BLaER1 (cell line): ENCODE data around the gene EXOSC7.
"Not testable (repeated sequence)": the region's sequence is repeated elsewhere in the genome, so short reads cannot be mapped to it uniquely, and the experiment has no call there.

ENCODE experiments used
- H3K27ac ChIP-seq: shearing (Covaris generic); formaldehyde crosslinking; 2 replicates; pipeline ENCODE4 v1.8.1; 2022
- H3K27me3 ChIP-seq: shearing (Covaris generic); formaldehyde crosslinking; 2 replicates; pipeline ENCODE4 v1.8.1; 2022
- H3K36me3 ChIP-seq: shearing (Covaris generic); formaldehyde crosslinking; 2 replicates; pipeline ENCODE4 v1.8.1; 2022
- H3K4me1 ChIP-seq: shearing (Covaris generic); formaldehyde crosslinking; 2 replicates; pipeline ENCODE4 v1.8.1; 2022
- H3K4me2 ChIP-seq: shearing (Covaris generic); formaldehyde crosslinking; 2 replicates; pipeline ENCODE4 v1.8.1; 2022
- H3K4me3 ChIP-seq: shearing (Covaris generic); formaldehyde crosslinking; 2 replicates; pipeline ENCODE4 v1.8.1; 2022
- H3K9ac ChIP-seq: shearing (Covaris generic); formaldehyde crosslinking; 2 replicates; pipeline ENCODE4 v1.8.1; 2022
- H3K9me3 ChIP-seq: shearing (Covaris generic); formaldehyde crosslinking; 2 replicates; pipeline ENCODE4 v1.8.1; 2022
- H4K20me1 ChIP-seq: shearing (Covaris generic); formaldehyde crosslinking; 2 replicates; pipeline ENCODE4 v1.8.1; 2022
- Cebpa-rat ChIP-seq: shearing (Covaris generic); IDR thresholded peaks from 2 replicates; pipeline ENCODE4 v1.8.1; 2022

The EXOSC7 gene

GRCh38 chr3:45043728-45044299 is 67.8 kb downstream of the EXOSC7 start:
- H3K9ac ChIP-seq = no peak overlapping the region
- H3K27ac ChIP-seq = no peak overlapping the region
- H3K4me3 ChIP-seq = no peak overlapping the region
- H4K20me1 ChIP-seq = no peaks in the 10 kb centered on the region
- no peak overlapping the region for H3K4me2 ChIP-seq
- H3K9me3 ChIP-seq = no peaks in the 10 kb centered on the region
- no peaks in the 10 kb centered on the region for H3K27me3 ChIP-seq
- TF ChIP-seq Cebpa-rat = no peak
- H3K4me1 ChIP-seq = peaks cover 19% of the 10 kb centered on the region
- H3K36me3 ChIP-seq = no peaks in the 10 kb centered on the region

GRCh38 chr3:45048244-45048643 is 72.2 kb downstream of the EXOSC7 start:
- H3K27ac ChIP-seq = no peak overlapping the region
- H3K36me3 ChIP-seq = no peaks in the 10 kb centered on the region
- H3K4me2 ChIP-seq = no peak overlapping the region
- H4K20me1 ChIP-seq = no peaks in the 10 kb centered on the region
- no peaks in the 10 kb centered on the region for H3K4me1 ChIP-seq
- H3K27me3 ChIP-seq = no peaks in the 10 kb centered on the region
- no peak overlapping the region for H3K9ac ChIP-seq
- H3K4me3 ChIP-seq = no peak overlapping the region
- no peaks in the 10 kb centered on the region for H3K9me3 ChIP-seq
- no peak for TF ChIP-seq Cebpa-rat

GRCh38 chr3:45049807-45050206 is 73.8 kb downstream of the EXOSC7 start:
- no peak overlapping the region for H3K4me3 ChIP-seq
- no peaks in the 10 kb centered on the region for H4K20me1 ChIP-seq

GRCh38 chr3:45051685-45052084 is 75.6 kb downstream of the EXOSC7 start:
- Histone ChIP-seq H3K27ac (no peak overlapping the region), H4K20me1 (no peaks in the 10 kb centered on the region), H3K36me3 (no peaks in the 10 kb centered on the region), H3K4me3 (no peak overlapping the region), H3K9ac (no peak overlapping the region), H3K4me1 (no peaks in the 10 kb centered on the region), H3K9me3 (no peaks in the 10 kb centered on the region), H3K4me2 (no peak overlapping the region), H3K27me3 (no peaks in the 10 kb centered on the region)
- TF ChIP-seq Cebpa-rat = no peak

More at GRCh38 chr3:45049807-45050206, 73.8 kb downstream of the EXOSC7 start:
- Histone ChIP-seq H3K4me2 (no peak overlapping the region), H3K9me3 (no peaks in the 10 kb centered on the region), H3K27ac (no peak overlapping the region), H3K9ac (no peak overlapping the region), H3K36me3 (no peaks in the 10 kb centered on the region), H3K4me1 (no peaks in the 10 kb centered on the region), H3K27me3 (no peaks in the 10 kb centered on the region)
- TF ChIP-seq Cebpa-rat = no peak

- H3K4me2 ChIP-seq, H3K9ac ChIP-seq, H3K4me3 ChIP-seq, H3K27me3 ChIP-seq, H3K4me1 ChIP-seq, H4K20me1 ChIP-seq, H3K27ac ChIP-seq, H3K9me3 ChIP-seq, H3K36me3 ChIP-seq: not testable (repeated sequence)
Measured at GRCh38 chr3:45053805-45054195, 77.8 kb downstream of the EXOSC7 start.

GRCh38 chr3:45054196-45054857 is 78.3 kb downstream of the EXOSC7 start:
- H3K9me3 ChIP-seq = no peaks in the 10 kb centered on the region
- no peaks in the 10 kb centered on the region for H3K36me3 ChIP-seq
- H3K27ac ChIP-seq = no peak overlapping the region
- no peak for TF ChIP-seq Cebpa-rat
- no peak overlapping the region for H3K9ac ChIP-seq
- no peaks in the 10 kb centered on the region for H3K27me3 ChIP-seq
- no peak overlapping the region for H3K4me3 ChIP-seq
- H3K4me2 ChIP-seq = no peak overlapping the region
- H4K20me1 ChIP-seq = no peaks in the 10 kb centered on the region
- no peaks in the 10 kb centered on the region for H3K4me1 ChIP-seq

GRCh38 chr3:45055032-45055410 is 79.0 kb downstream of the EXOSC7 start:
- no peak overlapping the region for H3K27ac ChIP-seq
- no peak overlapping the region for H3K4me2 ChIP-seq
- no peak for TF ChIP-seq Cebpa-rat
- no peaks in the 10 kb centered on the region for H3K9me3 ChIP-seq
- no peak overlapping the region for H3K9ac ChIP-seq
- no peaks in the 10 kb centered on the region for H3K27me3 ChIP-seq
- H3K36me3 ChIP-seq = no peaks in the 10 kb centered on the region
- no peaks in the 10 kb centered on the region for H3K4me1 ChIP-seq
- no peaks in the 10 kb centered on the region for H4K20me1 ChIP-seq
- H3K4me3 ChIP-seq = no peak overlapping the region

GRCh38 chr3:45055411-45056143 is 79.5 kb downstream of the EXOSC7 start:
- no peaks in the 10 kb centered on the region for H3K9me3 ChIP-seq
- H3K9ac ChIP-seq = no peak overlapping the region
- H3K27me3 ChIP-seq = no peaks in the 10 kb centered on the region
- H3K4me3 ChIP-seq = no peak overlapping the region
- TF ChIP-seq Cebpa-rat = no peak
- H3K27ac ChIP-seq = no peak overlapping the region
- no peaks in the 10 kb centered on the region for H3K36me3 ChIP-seq
- H3K4me1 ChIP-seq = no peaks in the 10 kb centered on the region
- no peaks in the 10 kb centered on the region for H4K20me1 ChIP-seq
- H3K4me2 ChIP-seq = no peak overlapping the region

- H3K4me2 ChIP-seq = no peak overlapping the region
- no peaks in the 10 kb centered on the region for H4K20me1 ChIP-seq
- no peaks in the 10 kb centered on the region for H3K36me3 ChIP-seq
- no peak overlapping the region for H3K27ac ChIP-seq
- TF ChIP-seq Cebpa-rat = no peak
- H3K4me3 ChIP-seq = no peak overlapping the region
- no peaks in the 10 kb centered on the region for H3K4me1 ChIP-seq
- H3K27me3 ChIP-seq = no peaks in the 10 kb centered on the region
- H3K9ac ChIP-seq = no peak overlapping the region
- H3K9me3 ChIP-seq = no peaks in the 10 kb centered on the region
Measured at GRCh38 chr3:45056608-45057301, 80.7 kb downstream of the EXOSC7 start.

- no peaks in the 10 kb centered on the region for H4K20me1 ChIP-seq
- no peak overlapping the region for H3K4me2 ChIP-seq
- H3K4me3 ChIP-seq = no peak overlapping the region
- H3K27ac ChIP-seq = no peak overlapping the region
- H3K9ac ChIP-seq = no peak overlapping the region
- no peaks in the 10 kb centered on the region for H3K27me3 ChIP-seq
- H3K4me1 ChIP-seq = no peaks in the 10 kb centered on the region
- no peaks in the 10 kb centered on the region for H3K9me3 ChIP-seq
- no peak for TF ChIP-seq Cebpa-rat
- no peaks in the 10 kb centered on the region for H3K36me3 ChIP-seq
Measured at GRCh38 chr3:45057557-45057956, 81.5 kb downstream of the EXOSC7 start.
